Cardiac muscle cell (in vitro differentiated cells and primary cell): ENCODE results near the gene TNRC6C. TPM values are rescaled to one million over a fixed set of nuclear protein-coding genes. Genes with fewer than 3 reads are reported as not detected.

Experiments used
- DNase-seq, 2 donors: peaks; one replicate each; pipeline versions ENCODE4 v3.0.0 to v3.0.0-alpha.2; 2010 to 2017; ENCODE audit warnings: low read depth in 1 of 2, low spot score in 1 of 2
- H3K27ac ChIP-seq: fragments of 200-600 bp; sonication (generic); 2 replicates; pipeline ENCODE4 v1.5.1; 2016
- H3K27me3 ChIP-seq: fragments of 200-600 bp; sonication (generic); 2 replicates; pipeline ENCODE4 v1.6.0; 2016; ENCODE audit warnings: control low read depth
- H3K36me3 ChIP-seq: fragments of 200-600 bp; sonication (generic); 2 replicates; pipeline ENCODE4 v1.5.1; 2016; ENCODE audit warnings: control low read depth
- H3K4me1 ChIP-seq: fragments of 200-600 bp; sonication (generic); 2 replicates; pipeline ENCODE4 v1.8.1; 2017; ENCODE audit warnings: low read depth, mild to moderate bottlenecking, mixed run types
- H3K4me3 ChIP-seq: fragments of 200-600 bp; sonication (generic); 2 replicates; pipeline ENCODE4 v1.5.1; 2016; ENCODE audit warnings: mild to moderate bottlenecking
- H3K9me3 ChIP-seq: fragments of 200-600 bp; sonication (generic); 2 replicates; pipeline ENCODE4 v1.5.1; 2017; ENCODE audit warnings: low read depth, mild to moderate bottlenecking, control low read depth
- polyA plus RNA-seq: library from polyadenylated mRNA; unstranded; fragments of >200 nt; fragmentation: Nextera tagmentation; extraction: Ambion mirVana; gene quantifications from 2 replicates; pipeline ENCODE4 v1.2.1, GENCODE V29; 2016
- total RNA-seq: library from RNA; depleted of rRNA; stranded (reverse); fragments of >200 nt; gene quantifications from 2 replicates; pipeline ENCODE4 v1.2.3, GENCODE V29; 2016
- TF ChIP-seq, protein P1 (sequence below): IDR thresholded peaks from 2 replicates; pipeline ENCODE4 v1.5.1; 2012; ENCODE audit warnings: low read depth, mild to moderate bottlenecking, low read length

The TNRC6C gene
- total and polyA plus RNA-seq, 2 experiments from 2014 or later, result 6.5 to 13.3 TPM

DNA sequence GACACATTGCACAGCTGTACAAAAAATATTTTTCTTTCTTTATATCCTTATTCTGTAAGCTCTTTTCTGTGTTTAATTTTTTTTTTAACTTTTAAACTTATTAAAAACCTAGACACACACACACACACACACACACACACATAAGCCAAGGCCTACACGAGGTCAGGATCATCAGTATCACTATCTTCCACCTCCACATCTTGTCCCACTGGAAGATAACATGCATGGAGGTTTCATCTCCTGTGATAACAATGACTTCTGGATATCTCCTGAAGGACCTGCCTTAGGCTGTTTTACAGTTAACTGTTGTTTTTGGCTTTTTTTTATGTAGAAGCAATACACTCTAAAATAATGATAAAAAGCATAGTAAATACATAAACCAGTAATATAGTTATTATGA is 71.2 kb downstream of the TNRC6C start:
- no peak overlapping the region for H3K27ac ChIP-seq
- no peak for DNase-seq
- peaks cover 12% of the 10 kb centered on the region for H3K36me3 ChIP-seq
- H3K4me3 ChIP-seq, result no peak overlapping the region
- TF ChIP-seq, protein P1, sequence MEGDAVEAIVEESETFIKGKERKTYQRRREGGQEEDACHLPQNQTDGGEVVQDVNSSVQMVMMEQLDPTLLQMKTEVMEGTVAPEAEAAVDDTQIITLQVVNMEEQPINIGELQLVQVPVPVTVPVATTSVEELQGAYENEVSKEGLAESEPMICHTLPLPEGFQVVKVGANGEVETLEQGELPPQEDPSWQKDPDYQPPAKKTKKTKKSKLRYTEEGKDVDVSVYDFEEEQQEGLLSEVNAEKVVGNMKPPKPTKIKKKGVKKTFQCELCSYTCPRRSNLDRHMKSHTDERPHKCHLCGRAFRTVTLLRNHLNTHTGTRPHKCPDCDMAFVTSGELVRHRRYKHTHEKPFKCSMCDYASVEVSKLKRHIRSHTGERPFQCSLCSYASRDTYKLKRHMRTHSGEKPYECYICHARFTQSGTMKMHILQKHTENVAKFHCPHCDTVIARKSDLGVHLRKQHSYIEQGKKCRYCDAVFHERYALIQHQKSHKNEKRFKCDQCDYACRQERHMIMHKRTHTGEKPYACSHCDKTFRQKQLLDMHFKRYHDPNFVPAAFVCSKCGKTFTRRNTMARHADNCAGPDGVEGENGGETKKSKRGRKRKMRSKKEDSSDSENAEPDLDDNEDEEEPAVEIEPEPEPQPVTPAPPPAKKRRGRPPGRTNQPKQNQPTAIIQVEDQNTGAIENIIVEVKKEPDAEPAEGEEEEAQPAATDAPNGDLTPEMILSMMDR, result no peak
- H3K27me3 ChIP-seq, result no peaks in the 10 kb centered on the region
- H3K9me3 ChIP-seq, result no peaks in the 10 kb centered on the region
- no peaks in the 10 kb centered on the region for H3K4me1 ChIP-seq

- DNase-seq, result no peak
- Histone ChIP-seq H3K36me3 (peaks cover 17% of the 10 kb centered on the region), H3K4me1 (no peaks in the 10 kb centered on the region), H3K27me3 (no peaks in the 10 kb centered on the region), H3K9me3 (no peaks in the 10 kb centered on the region), H3K4me3 (no peak overlapping the region), H3K27ac (no peak overlapping the region)
- TF ChIP-seq, protein P1, result no peak
These were observed 72.9 kb downstream of the TNRC6C start for GRCh38 chr17:78031435-78031834.

DNA sequence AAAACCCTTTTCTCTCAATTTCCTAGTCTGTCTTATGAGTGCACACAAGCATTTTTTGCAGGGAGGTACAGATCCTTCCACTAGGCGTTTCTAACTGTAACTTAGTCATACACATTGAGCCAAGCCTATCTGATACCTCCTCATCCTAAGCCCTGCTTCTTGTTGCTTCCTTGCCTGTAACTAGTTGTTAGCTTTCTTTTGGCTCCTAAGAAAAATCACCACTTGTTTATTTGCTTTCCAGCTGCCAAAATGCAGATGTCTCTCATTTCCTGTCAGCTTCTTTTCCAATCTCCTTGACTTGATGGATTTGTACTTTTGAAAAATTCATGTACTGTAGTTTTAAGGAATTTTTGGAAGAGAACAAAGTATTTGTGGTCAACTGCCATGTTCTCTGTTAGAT is 73.7 kb downstream of the TNRC6C start:
- H3K9me3 ChIP-seq, result no peaks in the 10 kb centered on the region
- no peak overlapping the region for H3K4me3 ChIP-seq
- no peaks in the 10 kb centered on the region for H3K4me1 ChIP-seq
- peak in 1 of 2 donors; percentile 43 for DNase-seq
- TF ChIP-seq, protein P1, result no peak
- no peaks in the 10 kb centered on the region for H3K27me3 ChIP-seq
- H3K36me3 ChIP-seq, result peaks cover 17% of the 10 kb centered on the region
- H3K27ac ChIP-seq, result no peak overlapping the region

- no peaks in the 10 kb centered on the region for H3K27me3 ChIP-seq
- peak in 1 of 2 donors; percentile 18 for DNase-seq
- no peaks in the 10 kb centered on the region for H3K9me3 ChIP-seq
- no peak overlapping the region for H3K4me3 ChIP-seq
- H3K4me1 ChIP-seq, result no peaks in the 10 kb centered on the region
- H3K36me3 ChIP-seq, result peaks cover 17% of the 10 kb centered on the region
- H3K27ac ChIP-seq, result no peak overlapping the region
- TF ChIP-seq, protein P1, result no peak
These were observed 76.1 kb downstream of the TNRC6C start for GRCh38 chr17:78034429-78035091.

- no peak for DNase-seq
- Histone ChIP-seq H3K27ac (no peak overlapping the region), H3K4me1 (no peaks in the 10 kb centered on the region), H3K4me3 (no peak overlapping the region), H3K36me3 (peaks cover 17% of the 10 kb centered on the region), H3K9me3 (no peaks in the 10 kb centered on the region), H3K27me3 (no peaks in the 10 kb centered on the region)
- TF ChIP-seq, protein P1, result no peak
These were observed 78.8 kb downstream of the TNRC6C start for GRCh38 chr17:78037280-78037679.
